SU-DHL-6 (cell line): ENCODE results near the gene TEX101.

Experiments
- H2AFZ ChIP-seq: fragments of 200-600 bp; sonication (generic); 2 replicates; pipeline ENCODE4 v1.6.1; 2014; ENCODE audit warnings: low read depth, mild to moderate bottlenecking, moderate library complexity, mixed read lengths, antibody characterized with exemption, low read length; ENCODE audit not compliant: severe bottlenecking
- H3F3A ChIP-seq: fragments of 200-600 bp; shearing (Covaris generic); 2 replicates; pipeline ENCODE4 v1.6.0; 2016; ENCODE audit warnings: antibody characterized with exemption, mild to moderate bottlenecking; ENCODE audit not compliant: insufficient read depth
- H3K27ac ChIP-seq: fragments of 200-600 bp; sonication (generic); 2 replicates; pipeline ENCODE4 v1.5.1; 2016; ENCODE audit warnings: low read depth, mild to moderate bottlenecking, low read length, moderate library complexity, mixed read lengths
- H3K27me3 ChIP-seq: fragments of 200-600 bp; sonication (generic), shearing (Covaris generic); 2 replicates; pipeline ENCODE4 v1.6.0; 2014; ENCODE audit warnings: mild to moderate bottlenecking, low read length
- H3K36me3 ChIP-seq: fragments of 200-600 bp; sonication (generic); 2 replicates; pipeline ENCODE4 v1.6.1; 2014; ENCODE audit warnings: mild to moderate bottlenecking, low read length, mixed read lengths
- H3K4me2 ChIP-seq: fragments of 300-600, 200-600 bp; shearing (Covaris generic), sonication (generic); 2 replicates; pipeline ENCODE4 v1.6.0; 2014; ENCODE audit warnings: low read length, low read depth, mild to moderate bottlenecking; ENCODE audit not compliant: poor library complexity, severe bottlenecking
- H3K4me3 ChIP-seq: fragments of 200-600 bp; sonication (generic); 2 replicates; pipeline ENCODE4 v1.5.1; 2014; ENCODE audit warnings: antibody characterized with exemption, low read length, mild to moderate bottlenecking, mixed read lengths; ENCODE audit not compliant: insufficient read depth, poor library complexity, severe bottlenecking
- H3K79me2 ChIP-seq: fragments of 200-600 bp; sonication (generic); 2 replicates; pipeline ENCODE4 v1.6.1; 2014; ENCODE audit warnings: mild to moderate bottlenecking, low read length, moderate library complexity; ENCODE audit not compliant: insufficient read depth
- H3K9ac ChIP-seq: fragments of 200-600 bp; sonication (generic); 2 replicates; pipeline ENCODE4 v1.7.0; 2014; ENCODE audit warnings: mild to moderate bottlenecking, low read length
- H3K9me2 ChIP-seq: fragments of 200-600 bp; sonication (generic); replicated peaks from 2 replicates; pipeline ENCODE4 v1.6.1; 2014; ENCODE audit warnings: low read length; ENCODE audit not compliant: insufficient read depth
- H3K9me3 ChIP-seq: fragments of 200-600 bp; sonication (generic); 2 replicates; pipeline ENCODE4 v1.6.1; 2014; ENCODE audit warnings: low read length, mixed read lengths; ENCODE audit not compliant: insufficient read depth
- H4K20me1 ChIP-seq: fragments of 200-600 bp; sonication (generic); 2 replicates; pipeline ENCODE4 v1.6.1; 2014; ENCODE audit warnings: low read depth, mild to moderate bottlenecking, antibody characterized with exemption, low read length, moderate library complexity, mixed read lengths
- CTCF ChIP-seq: fragments of 200-600 bp; sonication (generic); IDR thresholded peaks from one replicate; pipeline ENCODE4 v1.5.1; 2017; ENCODE audit warnings: antibody characterized with exemption, mild to moderate bottlenecking, low read length, moderate library complexity; ENCODE audit not compliant: insufficient read depth, poor library complexity, severe bottlenecking
- EZH2phosphoT487 ChIP-seq: fragments of 200-600 bp; sonication (generic), shearing (Covaris generic); conservative IDR thresholded peaks from 2 replicates; pipeline ENCODE4 v1.6.1; 2018; ENCODE audit warnings: mild to moderate bottlenecking, antibody characterized with exemption, low read length, moderate library complexity, mixed read lengths

Gene TEX101

DNA sequence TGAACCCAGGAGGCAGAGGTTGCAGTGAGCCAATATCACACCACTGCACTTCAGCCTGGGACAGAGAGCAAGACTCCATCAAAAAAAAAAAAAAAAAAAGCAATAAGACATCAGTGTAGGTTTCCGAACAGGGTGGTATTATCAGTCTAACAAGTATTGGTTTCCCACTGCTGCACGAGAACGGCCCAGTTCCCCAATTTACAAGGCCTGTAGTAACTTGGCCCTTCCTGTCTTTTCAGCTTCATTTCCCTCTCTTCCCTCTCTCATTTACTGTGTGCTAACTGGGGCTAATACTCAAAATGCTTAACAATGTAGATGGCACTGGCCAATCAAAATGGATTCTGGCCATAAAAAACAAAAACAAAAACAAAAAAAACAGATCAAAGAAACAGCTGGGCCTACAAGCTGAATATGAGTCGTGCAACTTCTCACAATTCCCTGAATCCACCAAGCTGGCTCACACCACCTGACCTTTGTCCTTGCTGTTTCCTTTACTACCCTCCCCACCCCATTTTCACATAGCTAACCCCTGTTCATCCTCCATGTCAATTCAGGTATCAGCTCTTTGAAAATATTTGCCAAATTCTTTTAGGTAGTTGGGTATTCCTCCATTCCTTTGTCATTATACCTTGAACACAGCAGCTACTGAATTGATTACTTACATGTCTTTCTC, 2.4 kb downstream of the TEX101 start:
- no peak overlapping the region for H3K27ac ChIP-seq
- no peak overlapping the region for H3K4me2 ChIP-seq
- TF ChIP-seq CTCF: no peak
- TF ChIP-seq EZH2phosphoT487: no peak
- no peaks in the 10 kb centered on the region for H3K36me3 ChIP-seq
- H3K4me3 ChIP-seq: no peak overlapping the region
- H2AFZ ChIP-seq: no peak overlapping the region
- H3F3A ChIP-seq: no peaks in the 10 kb centered on the region
- H3K9me2 ChIP-seq: no peaks in the 10 kb centered on the region
- no peaks in the 10 kb centered on the region for H3K79me2 ChIP-seq
- H4K20me1 ChIP-seq: no peaks in the 10 kb centered on the region
- no peak overlapping the region for H3K9ac ChIP-seq
- H3K27me3 ChIP-seq: no peaks in the 10 kb centered on the region
- H3K9me3 ChIP-seq: no peaks in the 10 kb centered on the region

DNA sequence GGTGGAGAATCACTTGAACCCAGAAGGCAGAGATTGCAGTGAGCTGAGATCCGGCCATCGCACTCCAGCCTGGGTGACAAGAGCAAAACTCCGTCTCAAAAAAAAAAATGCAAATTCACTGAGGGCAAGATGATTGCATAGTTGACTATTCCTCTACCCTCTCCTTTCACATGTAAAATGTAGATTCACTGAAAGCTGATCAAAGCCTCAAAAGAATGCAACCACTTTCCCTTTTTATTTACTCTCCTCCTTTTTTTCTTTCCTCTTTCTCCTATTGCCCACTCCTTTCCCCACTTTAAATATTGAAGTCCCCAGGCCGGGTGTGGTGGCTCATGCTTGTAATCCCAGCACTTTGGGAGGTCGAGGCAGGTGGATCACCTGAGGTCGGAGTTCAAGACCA, 6.3 kb downstream of the TEX101 start:
- no peak overlapping the region for H3K27ac ChIP-seq
- H3K36me3 ChIP-seq: no peaks in the 10 kb centered on the region
- no peaks in the 10 kb centered on the region for H4K20me1 ChIP-seq
- no peaks in the 10 kb centered on the region for H3K9me2 ChIP-seq
- TF ChIP-seq CTCF: no peak
- TF ChIP-seq EZH2phosphoT487: no peak
- no peaks in the 10 kb centered on the region for H3F3A ChIP-seq
- H3K27me3 ChIP-seq: no peaks in the 10 kb centered on the region
- H3K9ac ChIP-seq: no peak overlapping the region
- no peak overlapping the region for H3K4me2 ChIP-seq
- no peaks in the 10 kb centered on the region for H3K79me2 ChIP-seq
- H2AFZ ChIP-seq: no peak overlapping the region
- no peaks in the 10 kb centered on the region for H3K9me3 ChIP-seq
- no peak overlapping the region for H3K4me3 ChIP-seq

DNA sequence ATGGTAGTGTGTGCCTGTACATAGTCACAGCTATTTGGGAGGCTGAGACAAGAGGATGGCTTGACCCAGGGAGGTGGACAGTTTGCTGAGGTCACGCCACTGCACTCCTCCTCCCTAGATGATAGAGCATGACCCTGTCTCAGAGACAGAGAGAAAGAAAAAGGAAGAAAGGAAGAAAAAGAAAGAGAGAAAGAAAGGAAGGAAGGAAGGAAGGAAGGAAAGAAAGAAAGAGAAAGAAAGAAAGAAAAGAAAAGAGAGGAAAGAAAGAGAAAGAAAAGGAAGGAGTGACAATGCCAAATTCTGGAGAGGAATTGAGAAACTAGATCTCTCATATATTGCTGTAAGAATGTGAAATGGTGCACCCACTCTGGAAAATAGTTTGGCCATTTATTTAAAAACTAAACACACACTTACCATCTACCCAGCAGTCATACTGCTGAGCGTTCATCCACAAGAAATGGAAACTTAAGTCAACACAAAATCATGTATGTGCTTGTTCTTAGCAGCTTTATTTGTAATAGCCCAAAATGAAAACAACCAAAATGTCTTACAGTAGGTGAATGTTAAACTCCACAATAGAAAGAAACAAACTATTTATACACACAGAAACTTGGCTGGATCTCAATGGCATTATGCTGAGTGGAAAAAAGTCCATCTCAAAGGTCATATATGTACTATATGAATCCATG, 7.5 kb downstream of the TEX101 start:
- no peaks in the 10 kb centered on the region for H3F3A ChIP-seq
- H3K9ac ChIP-seq: no peak overlapping the region
- H3K36me3 ChIP-seq: no peaks in the 10 kb centered on the region
- H3K27ac ChIP-seq: no peak overlapping the region
- H3K9me3 ChIP-seq: no peaks in the 10 kb centered on the region
- H3K4me2 ChIP-seq: no peak overlapping the region
- no peaks in the 10 kb centered on the region for H3K79me2 ChIP-seq
- H3K4me3 ChIP-seq: no peak overlapping the region
- H2AFZ ChIP-seq: no peak overlapping the region
- TF ChIP-seq EZH2phosphoT487 (no peak), CTCF (no peak)
- H3K27me3 ChIP-seq: no peaks in the 10 kb centered on the region
- no peaks in the 10 kb centered on the region for H3K9me2 ChIP-seq
- no peaks in the 10 kb centered on the region for H4K20me1 ChIP-seq
